SK-N-MC (cell line): Measurements from ENCODE around the gene NKD1.

Source experiments
- EZH2 ChIP-seq: fragments of 200-600 bp; sonication (generic); IDR thresholded peaks from one replicate; pipeline ENCODE4 v1.6.1; 2017; ENCODE audit warnings: antibody characterized with exemption
- FOXP2 ChIP-seq: optimal IDR thresholded peaks from 2 replicates; pipeline ENCODE3; 2011; ENCODE audit warnings: mild to moderate bottlenecking, moderate library complexity; ENCODE audit not compliant: insufficient read depth; ENCODE audit errors: extremely low read length, control extremely low read depth
- POLR2AphosphoS5 ChIP-seq: IDR thresholded peaks from 2 replicates; pipeline ENCODE4 v1.6.1; 2012; ENCODE audit warnings: mild to moderate bottlenecking, low read depth, low read length, borderline replicate concordance

GRCh38 chr16:50519602-50520001 is 28.6 kb upstream of the NKD1 start:
- no peak for TF ChIP-seq EZH2
- no peak for TF ChIP-seq POLR2AphosphoS5
- no peak for TF ChIP-seq FOXP2
